Measurements from ENCODE around the gene SAMHD1. TPM values are rescaled to one million over a fixed set of nuclear protein-coding genes. Genes with fewer than 3 reads are reported as not detected.
"Not testable (repeated sequence)": the region's sequence is repeated elsewhere in the genome, so short reads cannot be mapped to it uniquely, and the experiment has no call there.

The SAMHD1 gene
- total RNA-seq, 4 donors from 2014 or later, result 17.0 to 212 (median 66.0) TPM

DNA sequence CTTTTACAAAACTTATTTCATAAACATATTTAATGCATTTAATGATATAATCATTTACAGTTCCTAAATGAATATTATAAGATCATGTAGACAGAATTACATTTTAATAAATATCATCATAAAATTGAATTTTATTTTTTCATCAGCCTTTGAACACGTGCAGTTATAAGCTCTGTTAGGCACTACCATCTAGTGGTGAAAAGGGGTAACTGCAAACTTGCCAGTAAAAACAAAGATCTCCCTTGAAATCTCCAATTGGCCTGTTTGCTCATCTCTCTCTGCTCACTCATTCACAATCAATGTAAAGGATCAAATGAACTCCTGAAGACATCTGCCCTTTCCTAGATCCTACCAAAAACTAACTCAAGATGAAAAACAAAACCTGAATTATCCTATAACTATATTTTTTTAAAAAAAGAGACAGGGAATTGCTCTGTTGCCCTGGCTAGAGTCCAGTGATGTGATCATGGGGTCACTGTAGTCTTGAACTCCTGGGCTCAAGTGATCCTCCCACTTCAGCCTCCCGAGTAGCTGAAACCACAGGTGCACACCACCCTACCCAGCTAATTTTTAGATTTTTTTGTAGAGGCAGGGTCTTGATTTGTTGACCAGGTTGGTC is 31.7 kb downstream of the SAMHD1 start:
- Histone ChIP-seq H3K36me3 (peaks cover 0 to 95% (median 51%) of the 10 kb centered on the region in 3 donors), H3K27ac (no peak overlapping the region), H3K9me3 (no peaks in the 10 kb centered on the region), H3K27me3 (no peaks in the 10 kb centered on the region), H3K4me3 (no peak overlapping the region), H3K4me1 (peaks cover 0 to 12% (median 0%) of the 10 kb centered on the region in 3 donors)
- WGBS, 2 donors, result 0 to 10% methylated on average over 2 of the region's 2 CpGs
- TF ChIP-seq POLR2A (IDR thresholded peaks at IDR 0.05), result no peak
- TF ChIP-seq, protein P1, sequence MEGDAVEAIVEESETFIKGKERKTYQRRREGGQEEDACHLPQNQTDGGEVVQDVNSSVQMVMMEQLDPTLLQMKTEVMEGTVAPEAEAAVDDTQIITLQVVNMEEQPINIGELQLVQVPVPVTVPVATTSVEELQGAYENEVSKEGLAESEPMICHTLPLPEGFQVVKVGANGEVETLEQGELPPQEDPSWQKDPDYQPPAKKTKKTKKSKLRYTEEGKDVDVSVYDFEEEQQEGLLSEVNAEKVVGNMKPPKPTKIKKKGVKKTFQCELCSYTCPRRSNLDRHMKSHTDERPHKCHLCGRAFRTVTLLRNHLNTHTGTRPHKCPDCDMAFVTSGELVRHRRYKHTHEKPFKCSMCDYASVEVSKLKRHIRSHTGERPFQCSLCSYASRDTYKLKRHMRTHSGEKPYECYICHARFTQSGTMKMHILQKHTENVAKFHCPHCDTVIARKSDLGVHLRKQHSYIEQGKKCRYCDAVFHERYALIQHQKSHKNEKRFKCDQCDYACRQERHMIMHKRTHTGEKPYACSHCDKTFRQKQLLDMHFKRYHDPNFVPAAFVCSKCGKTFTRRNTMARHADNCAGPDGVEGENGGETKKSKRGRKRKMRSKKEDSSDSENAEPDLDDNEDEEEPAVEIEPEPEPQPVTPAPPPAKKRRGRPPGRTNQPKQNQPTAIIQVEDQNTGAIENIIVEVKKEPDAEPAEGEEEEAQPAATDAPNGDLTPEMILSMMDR (IDR thresholded peaks at IDR 0.05), result peak; percentile 72 to 91 (median 87)
- DNase-seq, result no peak
- intact Hi-C loops (cut with DNase I), result no loop called here

DNA sequence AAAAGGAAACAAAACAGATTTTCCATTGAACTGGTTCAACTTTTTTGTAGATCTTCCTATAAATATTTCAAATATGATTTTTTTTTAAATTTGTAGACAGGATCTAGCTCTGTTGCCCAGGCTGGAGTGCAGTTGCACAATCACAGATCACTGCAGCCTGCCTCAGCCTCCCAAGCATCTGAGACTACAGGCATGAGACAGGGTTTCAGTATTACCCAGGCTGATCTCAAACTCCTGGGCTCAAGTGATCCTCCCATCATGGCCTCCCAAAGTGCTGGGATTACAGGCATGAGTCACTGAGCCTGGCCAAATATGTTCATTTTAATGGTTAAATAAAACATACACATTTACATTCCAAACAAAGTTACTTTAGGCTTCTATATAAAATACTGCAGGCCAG is 33.6 kb downstream of the SAMHD1 start:
- TF ChIP-seq, protein P1 (IDR thresholded peaks at IDR 0.05), result no peak
- no peak for TF ChIP-seq POLR2A (IDR thresholded peaks at IDR 0.05)
- Histone ChIP-seq H3K9me3 (no peaks in the 10 kb centered on the region), H3K4me1 (no peaks in the 10 kb centered on the region), H3K4me3 (no peak overlapping the region), H3K27me3 (no peaks in the 10 kb centered on the region), H3K27ac (no peak overlapping the region), H3K36me3 (peaks cover 0 to 95% (median 57%) of the 10 kb centered on the region in 3 donors)
- DNase-seq, result no peak
- intact Hi-C loops (cut with DNase I), result no loop called here

DNA sequence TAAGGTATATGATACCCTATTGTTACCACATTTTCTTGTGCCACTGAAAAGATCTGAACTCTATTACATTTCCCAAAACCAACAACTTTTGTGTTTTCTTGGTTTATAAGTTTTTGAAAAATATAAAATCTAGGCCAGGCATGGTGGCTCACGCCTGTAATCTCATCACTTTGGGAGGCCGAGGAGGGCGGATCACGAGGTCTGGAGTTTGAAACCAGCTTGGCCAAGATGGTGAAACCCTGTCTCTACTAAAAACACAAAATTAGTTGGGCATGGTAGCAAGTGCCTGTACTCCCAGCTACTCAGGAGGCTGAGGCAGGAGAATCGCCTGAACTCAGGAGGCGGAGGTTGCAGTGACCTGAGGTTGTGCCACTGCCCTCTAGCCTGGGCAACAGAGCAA is 34.3 kb downstream of the SAMHD1 start:
- intact Hi-C loops (cut with DNase I), result no loop called here
- Histone ChIP-seq H3K4me1 (no peaks in the 10 kb centered on the region), H3K36me3 (peaks cover 0 to 95% (median 60%) of the 10 kb centered on the region in 3 donors), H3K9me3 (no peaks in the 10 kb centered on the region), H3K4me3 (no peak overlapping the region), H3K27ac (no peak overlapping the region), H3K27me3 (no peaks in the 10 kb centered on the region)
- TF ChIP-seq, protein P1 (IDR thresholded peaks at IDR 0.05), result no peak
- no peak for TF ChIP-seq POLR2A (IDR thresholded peaks at IDR 0.05)
- no peak for DNase-seq
- 96% methylated on average over 6 of the region's 6 CpGs for WGBS, 2 donors

DNA sequence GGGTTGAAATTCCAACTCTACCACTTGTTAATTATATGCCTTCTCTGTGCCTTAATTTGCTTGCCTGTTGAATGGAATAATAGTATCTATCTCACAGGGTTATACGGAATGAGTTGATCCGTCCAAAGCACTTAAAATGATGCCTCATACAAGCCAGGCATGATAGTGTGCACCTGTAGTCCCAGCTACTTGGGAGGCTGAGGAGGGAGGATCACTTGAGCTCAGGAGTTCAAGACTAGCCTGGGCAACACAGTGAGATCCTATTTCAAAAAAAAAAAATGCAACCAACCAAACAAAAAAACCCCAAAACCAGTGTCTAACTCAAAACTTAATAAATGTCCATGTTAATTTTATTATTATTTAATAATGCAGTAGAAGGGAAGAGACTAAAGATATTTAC is 35.3 kb downstream of the SAMHD1 start:
- intact Hi-C loops (cut with DNase I), result no loop called here
- WGBS, 2 donors, result 92 to 100% methylated on average over 2 of the region's 2 CpGs

DNA sequence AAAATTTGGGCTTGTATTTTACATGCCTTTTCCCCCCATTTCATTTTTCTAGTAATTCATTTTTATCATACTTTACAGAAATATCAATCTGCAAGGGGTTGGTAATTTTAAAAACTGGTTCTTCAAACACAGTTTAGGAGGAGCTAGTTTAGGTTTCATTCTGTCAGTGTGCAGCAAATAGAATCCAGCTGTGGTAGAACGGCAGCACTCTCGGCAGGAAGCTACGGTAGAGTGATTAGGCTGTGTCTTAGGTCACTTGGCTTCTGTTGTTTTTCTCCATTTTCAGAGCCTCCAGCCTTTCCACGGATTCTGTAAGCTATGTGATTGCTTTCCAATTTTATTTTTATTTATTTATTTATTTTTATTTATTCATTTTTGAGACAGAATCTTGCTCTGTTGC is 42.9 kb downstream of the SAMHD1 start:
- Histone ChIP-seq H3K27ac (no peak overlapping the region), H3K9me3 (no peaks in the 10 kb centered on the region), H3K36me3 (peaks cover 6 to 100% (median 58%) of the 10 kb centered on the region in 3 donors), H3K4me3 (no peak overlapping the region), H3K4me1 (no peaks in the 10 kb centered on the region), H3K27me3 (no peaks in the 10 kb centered on the region)
- WGBS, 2 donors, result 56 to 75% methylated on average over 4 of the region's 4 CpGs
- TF ChIP-seq, protein P1 (IDR thresholded peaks at IDR 0.05), result no peak
- no peak for TF ChIP-seq POLR2A (IDR thresholded peaks at IDR 0.05)
- DNase-seq, result no peak
- intact Hi-C loops (cut with DNase I), result no loop called here

More for the DNA sequence above, 35.3 kb downstream of the SAMHD1 start:
- TF ChIP-seq POLR2A (IDR thresholded peaks at IDR 0.05), result no peak
- TF ChIP-seq, protein P1 (IDR thresholded peaks at IDR 0.05), result no peak
- Histone ChIP-seq H3K9me3 (no peaks in the 10 kb centered on the region), H3K4me3 (no peak overlapping the region), H3K27me3 (no peaks in the 10 kb centered on the region), H3K4me1 (no peaks in the 10 kb centered on the region), H3K36me3 (peaks cover 0 to 95% (median 66%) of the 10 kb centered on the region in 3 donors), H3K27ac (no peak overlapping the region)
- no peak for DNase-seq

DNA sequence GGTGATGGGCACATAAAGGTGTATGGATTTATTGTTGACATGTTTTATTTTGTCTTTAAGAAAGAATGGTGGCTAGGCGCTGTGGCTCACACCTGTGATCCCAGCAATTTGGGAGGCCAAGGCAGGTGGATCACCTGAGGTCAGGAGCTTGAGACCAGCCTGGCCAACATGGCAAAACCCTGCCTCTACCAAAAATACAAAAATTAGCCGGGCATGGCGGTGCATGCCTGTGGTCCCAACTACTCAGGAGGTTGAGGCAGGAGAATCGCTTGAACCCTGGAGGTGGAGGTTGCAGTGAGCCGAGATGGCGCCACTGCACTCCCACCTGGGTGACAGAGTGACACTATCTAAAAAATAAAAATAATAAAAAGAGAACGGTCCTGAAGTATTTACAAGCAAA is 45.4 kb downstream of the SAMHD1 start:
- H3K36me3 ChIP-seq, result peaks cover 6 to 100% (median 74%) of the 10 kb centered on the region in 3 donors
- 94% methylated on average over 7 of the region's 7 CpGs for WGBS, 2 donors

DNA sequence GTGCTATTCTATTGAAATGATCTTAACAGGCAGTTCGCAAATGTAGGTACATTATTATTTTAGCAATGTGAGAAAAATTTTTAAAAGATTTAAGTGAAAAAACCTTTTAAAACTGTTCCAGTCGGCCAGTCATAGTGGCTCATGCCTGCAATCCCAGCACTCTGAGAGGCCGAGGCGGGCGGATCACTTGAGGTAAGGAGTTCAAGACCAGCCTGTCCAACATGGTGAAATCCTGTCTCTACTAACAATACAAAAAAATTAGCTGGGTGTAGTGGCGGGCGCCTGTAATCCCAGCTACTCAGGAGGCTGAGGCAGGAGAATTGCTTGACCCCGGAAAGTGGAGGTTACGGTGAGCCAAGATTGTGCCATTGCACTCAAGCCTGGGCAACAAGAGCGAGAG is 45.9 kb downstream of the SAMHD1 start:
- DNase-seq; H3K9me3 ChIP-seq; H3K27ac ChIP-seq; H3K4me3 ChIP-seq; H3K4me1 ChIP-seq; H3K27me3 ChIP-seq; intact Hi-C loops (cut with DNase I): not testable (repeated sequence)
- H3K36me3 ChIP-seq, result peaks cover 6 to 100% (median 71%) of the 10 kb centered on the region in 3 donors
- WGBS, 2 donors, result 91 to 95% methylated on average over 10 of the region's 10 CpGs

More for the DNA sequence above, 45.4 kb downstream of the SAMHD1 start:
- H3K4me3 ChIP-seq; H3K27ac ChIP-seq; H3K9me3 ChIP-seq; DNase-seq; H3K27me3 ChIP-seq; intact Hi-C loops (cut with DNase I); H3K4me1 ChIP-seq: not testable (repeated sequence)

Measured in esophagus squamous epithelium (tissue), 5 donors.